ENCODE data around the gene NDUFS3.
A peak's percentile ranks its signal among the peaks of the same experiment; 100 is the strongest.

The NDUFS3 gene

GRCh38 chr11:47592970-47593369 is 14.1 kb downstream of the NDUFS3 start:
- peaks cover 35% of the 10 kb centered on the region for H3K27me3 Mint-ChIP-seq
- no peak overlapping the region for H3K4me3 Mint-ChIP-seq
- H3K36me3 Mint-ChIP-seq, result no peaks in the 10 kb centered on the region
- H3K9me3 Mint-ChIP-seq, result no peaks in the 10 kb centered on the region
- no peak overlapping the region for H3K27ac Mint-ChIP-seq
- H3K4me1 Mint-ChIP-seq, result peaks cover 11% of the 10 kb centered on the region
- no peak for ATAC-seq

GRCh38 chr11:47593492-47593933 is 14.6 kb downstream of the NDUFS3 start:
- H3K4me1 Mint-ChIP-seq, result peaks cover 11% of the 10 kb centered on the region
- H3K27me3 Mint-ChIP-seq, result peaks cover 35% of the 10 kb centered on the region
- no peak for ATAC-seq
- no peaks in the 10 kb centered on the region for H3K9me3 Mint-ChIP-seq
- H3K36me3 Mint-ChIP-seq, result no peaks in the 10 kb centered on the region
- no peak overlapping the region for H3K4me3 Mint-ChIP-seq
- no peak overlapping the region for H3K27ac Mint-ChIP-seq

- ATAC-seq, result no peak
- H3K27ac Mint-ChIP-seq, result no peak within 1 kb of the TSS
- no peak within 1 kb of the TSS for H3K4me3 Mint-ChIP-seq
- no peaks in the 10 kb centered on the region for H3K9me3 Mint-ChIP-seq
- peaks cover 35% of the 10 kb centered on the region for H3K27me3 Mint-ChIP-seq
- peaks cover 11% of the 10 kb centered on the region for H3K4me1 Mint-ChIP-seq
- peaks cover 4% of the 10 kb centered on the region for H3K36me3 Mint-ChIP-seq
Observed at GRCh38 chr11:47593934-47594855, 15.3 kb downstream of the NDUFS3 start, which contains the start of gene C1QTNF4. Gene C1QTNF4 (minus strand): TSS chr11:47594411. CDS start chr11:47590810, 3,601 bp downstream.

GRCh38 chr11:47595029-47595428 is 16.2 kb downstream of the NDUFS3 start:
- Mint-ChIP-seq H3K4me1 (peaks cover 11% of the 10 kb centered on the region), H3K36me3 (peaks cover 6% of the 10 kb centered on the region), H3K27ac (no peak overlapping the region), H3K4me3 (no peak overlapping the region), H3K27me3 (peaks cover 35% of the 10 kb centered on the region), H3K9me3 (no peaks in the 10 kb centered on the region)
- ATAC-seq, result no peak

- Mint-ChIP-seq H3K9me3 (no peaks in the 10 kb centered on the region), H3K27me3 (peaks cover 35% of the 10 kb centered on the region), H3K36me3 (peaks cover 6% of the 10 kb centered on the region), H3K27ac (no peak overlapping the region), H3K4me1 (peaks cover 11% of the 10 kb centered on the region), H3K4me3 (no peak overlapping the region)
- no peak for ATAC-seq
Observed at GRCh38 chr11:47595967-47596366, 17.1 kb downstream of the NDUFS3 start.

- peaks cover 14% of the 10 kb centered on the region for H3K27me3 Mint-ChIP-seq
- H3K4me3 Mint-ChIP-seq, result no peak overlapping the region
- peaks cover 7% of the 10 kb centered on the region for H3K36me3 Mint-ChIP-seq
- no peaks in the 10 kb centered on the region for H3K4me1 Mint-ChIP-seq
- no peak overlapping the region for H3K27ac Mint-ChIP-seq
- no peaks in the 10 kb centered on the region for H3K9me3 Mint-ChIP-seq
- ATAC-seq, result no peak
Observed at GRCh38 chr11:47599902-47600301, 21.0 kb downstream of the NDUFS3 start.

- Mint-ChIP-seq H3K27me3 (no peaks in the 10 kb centered on the region), H3K36me3 (peaks cover 27% of the 10 kb centered on the region), H3K27ac (no peak overlapping the region), H3K4me3 (no peak overlapping the region), H3K4me1 (no peaks in the 10 kb centered on the region), H3K9me3 (no peaks in the 10 kb centered on the region)
- no peak for ATAC-seq
Observed at GRCh38 chr11:47603295-47603694, 24.4 kb downstream of the NDUFS3 start.

GRCh38 chr11:47605921-47606320 is 27.0 kb downstream of the NDUFS3 start:
- Mint-ChIP-seq H3K27ac (no peak overlapping the region), H3K4me3 (no peak overlapping the region), H3K9me3 (no peaks in the 10 kb centered on the region), H3K27me3 (no peaks in the 10 kb centered on the region), H3K4me1 (peaks cover 4% of the 10 kb centered on the region), H3K36me3 (peaks cover 23% of the 10 kb centered on the region)
- no peak for ATAC-seq

- no peak for ATAC-seq
- peaks cover 12% of the 10 kb centered on the region for H3K4me1 Mint-ChIP-seq
- no peak overlapping the region for H3K4me3 Mint-ChIP-seq
- H3K9me3 Mint-ChIP-seq, result no peaks in the 10 kb centered on the region
- H3K27ac Mint-ChIP-seq, result no peak overlapping the region
- H3K36me3 Mint-ChIP-seq, result peaks cover 23% of the 10 kb centered on the region
- no peaks in the 10 kb centered on the region for H3K27me3 Mint-ChIP-seq
Observed at GRCh38 chr11:47606731-47607130, 27.9 kb downstream of the NDUFS3 start.

- Mint-ChIP-seq H3K36me3 (peaks cover 23% of the 10 kb centered on the region), H3K27ac (no peak overlapping the region), H3K4me1 (peaks cover 15% of the 10 kb centered on the region), H3K4me3 (no peak overlapping the region), H3K27me3 (no peaks in the 10 kb centered on the region), H3K9me3 (no peaks in the 10 kb centered on the region)
- no peak for ATAC-seq
Observed at GRCh38 chr11:47607380-47607779, 28.5 kb downstream of the NDUFS3 start.

GRCh38 chr11:47609675-47610074 is 30.8 kb downstream of the NDUFS3 start:
- Mint-ChIP-seq H3K36me3 (peaks cover 23% of the 10 kb centered on the region), H3K9me3 (no peaks in the 10 kb centered on the region), H3K27ac (no peak overlapping the region), H3K4me1 (peaks cover 15% of the 10 kb centered on the region), H3K4me3 (no peak overlapping the region), H3K27me3 (no peaks in the 10 kb centered on the region)
- no peak for ATAC-seq

GRCh38 chr11:47611348-47611794 is 32.5 kb downstream of the NDUFS3 start:
- peak; percentile 93 for ATAC-seq

GRCh38 chr11:47615249-47615648 is 36.4 kb downstream of the NDUFS3 start:
- Mint-ChIP-seq H3K36me3 (peaks cover 13% of the 10 kb centered on the region), H3K4me1 (peaks cover 15% of the 10 kb centered on the region), H3K4me3 (no peak overlapping the region), H3K27ac (no peak overlapping the region), H3K27me3 (no peaks in the 10 kb centered on the region), H3K9me3 (no peaks in the 10 kb centered on the region)
- no peak for ATAC-seq

More at GRCh38 chr11:47611348-47611794, 32.5 kb downstream of the NDUFS3 start:
- Mint-ChIP-seq H3K27me3 (no peaks in the 10 kb centered on the region), H3K4me1 (peaks cover 15% of the 10 kb centered on the region), H3K27ac (peak overlapping the region; percentile 58), H3K36me3 (peaks cover 10% of the 10 kb centered on the region), H3K9me3 (no peaks in the 10 kb centered on the region), H3K4me3 (no peak overlapping the region)

- no peaks in the 10 kb centered on the region for H3K9me3 Mint-ChIP-seq
- peaks cover 2% of the 10 kb centered on the region for H3K4me1 Mint-ChIP-seq
- H3K27me3 Mint-ChIP-seq, result no peaks in the 10 kb centered on the region
- H3K36me3 Mint-ChIP-seq, result peaks cover 26% of the 10 kb centered on the region
- ATAC-seq, result no peak
- H3K27ac Mint-ChIP-seq, result no peak overlapping the region
- no peak overlapping the region for H3K4me3 Mint-ChIP-seq
Observed at GRCh38 chr11:47616726-47617416, 38.0 kb downstream of the NDUFS3 start.

- Mint-ChIP-seq H3K27ac (no peak overlapping the region), H3K4me3 (no peak overlapping the region), H3K4me1 (no peaks in the 10 kb centered on the region), H3K36me3 (peaks cover 31% of the 10 kb centered on the region), H3K27me3 (no peaks in the 10 kb centered on the region), H3K9me3 (no peaks in the 10 kb centered on the region)
- ATAC-seq, result no peak
Observed at GRCh38 chr11:47617417-47617809, 38.5 kb downstream of the NDUFS3 start.
